ENCODE data around the gene TTC39B. TPM values are rescaled to one million over a fixed set of nuclear protein-coding genes. Genes with fewer than 3 reads are reported as not detected.
"Not testable (repeated sequence)": the region's sequence is repeated elsewhere in the genome, so short reads cannot be mapped to it uniquely, and the experiment has no call there.

TTC39B gene
- 0.81 and 8.0 TPM in 2 replicates for total RNA-seq (2014; rRNA removed; shearing (Covaris generic); ENCODE audit: low replicate concordance)

DNA sequence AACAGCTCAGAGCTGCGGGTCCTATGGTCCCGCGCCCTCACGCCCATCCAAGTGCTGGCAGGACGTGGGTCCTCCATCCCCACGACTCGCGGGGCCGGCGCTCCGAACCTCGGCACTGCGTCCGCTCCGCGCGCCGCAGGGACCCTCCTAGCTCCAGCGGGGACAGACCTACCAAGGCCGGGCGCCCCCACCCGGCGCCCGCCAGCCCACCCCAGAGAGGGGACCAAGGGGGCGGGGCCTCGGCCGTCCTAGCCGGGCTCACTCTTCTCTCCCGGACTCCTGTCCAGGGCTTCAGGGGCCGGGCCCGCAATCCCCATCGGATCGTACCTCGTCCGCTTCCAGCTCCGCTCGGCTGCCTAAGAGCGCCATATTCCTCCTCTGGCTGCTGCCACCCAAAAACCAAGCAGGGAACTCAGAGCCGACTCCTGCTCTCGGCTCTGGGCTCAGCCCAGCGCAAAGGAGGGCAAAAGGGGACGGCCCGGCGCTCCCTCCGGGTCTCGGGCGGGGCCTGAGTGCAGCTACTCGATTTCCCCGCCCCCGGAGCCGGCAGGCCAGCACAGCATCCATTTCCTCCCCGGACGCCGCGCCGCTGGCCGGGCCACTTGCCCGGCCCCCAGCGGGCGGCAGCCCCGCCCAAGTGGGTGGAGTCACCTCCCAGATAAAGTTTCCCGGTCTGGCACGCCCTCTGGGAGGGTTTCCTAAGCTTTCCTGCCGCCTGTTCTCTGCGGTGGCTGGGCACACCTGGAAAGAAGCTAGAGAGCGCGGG, at the start of gene TTC39B:
Gene TTC39B, minus strand, starts transcription at position 460 of the 766 bp plus-strand sequence. Its CDS starts 91 bp downstream, at position 369.
- DNase-seq (ENCODE audit: low read depth): peak; percentile 91
- in situ Hi-C loops (cut with HindIII; ENCODE audit: low pct_unique_long_range_greater_than_20kb, low sequenced_read_pairs): no loop called here

DNA sequence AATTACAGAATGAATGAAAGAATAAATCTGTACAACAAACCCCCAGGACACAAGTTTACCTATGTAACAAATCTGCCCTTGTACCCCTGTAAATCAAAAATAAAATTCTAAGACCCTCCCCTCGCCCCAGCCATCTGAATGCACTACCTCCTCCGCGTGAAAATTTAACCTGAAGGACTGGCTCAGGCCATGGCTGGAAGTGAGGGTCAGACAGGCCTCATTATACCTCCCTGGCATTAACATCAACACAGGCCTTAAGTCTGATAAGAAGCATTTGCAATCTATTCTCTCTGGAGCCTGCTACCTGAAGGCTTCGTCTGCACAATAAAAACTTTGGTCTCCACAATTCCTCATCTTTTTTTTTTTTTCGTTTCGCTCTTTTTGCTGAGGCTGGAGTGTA, 48.7 kb upstream of the TTC39B start:
- in situ Hi-C loops (cut with HindIII; ENCODE audit: low pct_unique_long_range_greater_than_20kb, low sequenced_read_pairs): no loop called here
- DNase-seq (ENCODE audit: low read depth): no peak

DNA sequence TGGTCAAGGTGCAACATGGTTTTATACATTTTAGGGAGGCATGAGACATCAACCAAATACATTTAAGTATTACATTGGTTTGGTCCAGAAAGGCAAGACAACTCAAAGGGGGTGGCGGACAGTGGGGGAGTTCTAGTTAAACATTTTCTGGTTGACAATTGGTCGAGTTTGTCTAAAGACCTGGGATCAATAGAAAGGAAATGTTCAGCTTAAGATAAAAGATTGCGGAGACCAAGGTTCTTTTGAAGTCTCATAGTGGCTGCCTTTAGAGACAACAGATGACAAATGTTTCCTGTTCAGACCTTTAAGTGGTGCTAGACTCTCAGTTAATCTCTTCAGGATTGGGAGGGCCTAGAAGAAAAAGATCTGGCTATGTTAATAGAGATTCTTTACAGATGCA, 47.7 kb upstream of the TTC39B start:
- in situ Hi-C loops (cut with HindIII; ENCODE audit: low pct_unique_long_range_greater_than_20kb, low sequenced_read_pairs): no loop called here
- DNase-seq (ENCODE audit: low read depth): no peak

DNA sequence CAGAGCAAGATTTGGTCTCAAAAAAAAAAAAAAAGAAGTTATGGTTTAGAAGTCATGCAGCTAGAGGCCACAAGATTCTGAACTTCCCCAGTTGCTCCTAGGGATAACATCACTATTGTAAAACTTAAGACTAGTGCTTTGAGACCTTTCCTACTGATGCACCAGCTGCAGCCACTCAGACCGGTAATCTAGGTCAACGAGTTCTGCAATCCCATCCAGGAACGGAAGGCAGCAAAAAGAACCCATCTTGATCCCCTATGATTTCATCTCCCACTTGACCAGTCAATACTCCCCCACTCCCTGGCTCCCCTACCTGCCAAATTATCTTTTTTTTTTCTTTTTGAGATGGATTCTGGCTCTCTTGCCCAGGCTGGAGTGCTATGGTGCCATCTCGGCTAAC, 46.9 kb upstream of the TTC39B start:
- no peak for DNase-seq (ENCODE audit: low read depth)
- in situ Hi-C loops (cut with HindIII; ENCODE audit: low pct_unique_long_range_greater_than_20kb, low sequenced_read_pairs): no loop called here

DNA sequence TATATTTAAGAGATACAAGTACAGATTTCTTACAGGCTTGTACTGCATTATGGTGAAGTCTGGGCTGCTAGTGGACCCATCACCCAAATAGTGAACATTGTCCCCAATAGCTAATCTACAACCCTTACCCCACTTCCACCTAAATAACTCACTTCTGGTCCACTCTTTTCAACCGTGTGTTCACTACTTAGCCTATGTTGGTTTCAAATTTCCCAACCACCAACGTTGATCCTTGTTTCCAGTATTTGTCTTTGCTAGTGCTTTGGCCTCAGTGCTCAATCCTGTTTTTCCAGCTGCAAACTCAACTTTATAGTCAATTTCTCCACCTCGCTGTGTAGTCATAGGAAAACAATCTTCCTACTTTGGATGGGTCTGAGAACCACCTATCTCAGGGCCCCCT, 45.3 kb upstream of the TTC39B start:
- no peak for DNase-seq (ENCODE audit: low read depth)
- in situ Hi-C loops (cut with HindIII; ENCODE audit: low pct_unique_long_range_greater_than_20kb, low sequenced_read_pairs): no loop called here

DNA sequence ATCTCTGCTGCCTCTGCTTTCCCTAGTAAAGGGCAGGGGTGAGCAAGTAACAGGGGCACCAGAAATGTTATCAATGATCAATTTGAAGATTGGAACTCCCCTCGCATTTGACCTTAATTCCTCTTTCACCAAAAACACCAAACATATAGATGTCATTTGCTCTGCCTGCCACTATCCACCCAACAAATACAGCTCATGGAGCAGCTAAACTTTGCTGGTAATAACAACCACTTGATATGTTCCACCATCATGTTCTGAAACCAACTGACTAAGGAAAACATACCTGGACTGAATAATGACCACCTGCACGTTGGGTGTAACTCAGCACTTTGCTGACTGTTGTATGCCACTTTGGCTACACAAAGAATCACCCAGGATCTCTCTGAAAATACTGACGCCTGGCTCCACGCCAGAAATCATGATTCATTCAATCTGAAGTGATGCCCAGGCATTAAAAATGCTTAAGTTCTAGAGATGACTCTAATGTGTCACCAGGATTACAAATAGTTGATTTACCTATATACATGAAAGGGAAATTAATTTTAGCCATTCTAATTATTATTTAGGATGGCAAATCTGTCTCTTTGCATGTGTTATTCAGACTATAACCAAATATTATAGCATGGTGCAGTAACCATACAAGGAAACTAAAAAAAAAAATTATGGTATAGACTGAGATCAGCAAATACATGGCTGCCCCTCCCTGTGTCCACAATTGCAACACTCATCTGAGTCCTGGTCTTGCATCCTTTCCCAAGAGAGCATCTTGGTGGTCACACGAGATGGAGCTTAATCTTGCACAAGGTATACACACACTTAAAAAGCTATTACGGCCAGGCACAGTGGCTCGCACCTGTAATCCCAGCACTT, 43.1 kb upstream of the TTC39B start:
- DNase-seq (ENCODE audit: low read depth): peak; percentile 26
- in situ Hi-C loops (cut with HindIII; ENCODE audit: low pct_unique_long_range_greater_than_20kb, low sequenced_read_pairs): no loop called here

DNA sequence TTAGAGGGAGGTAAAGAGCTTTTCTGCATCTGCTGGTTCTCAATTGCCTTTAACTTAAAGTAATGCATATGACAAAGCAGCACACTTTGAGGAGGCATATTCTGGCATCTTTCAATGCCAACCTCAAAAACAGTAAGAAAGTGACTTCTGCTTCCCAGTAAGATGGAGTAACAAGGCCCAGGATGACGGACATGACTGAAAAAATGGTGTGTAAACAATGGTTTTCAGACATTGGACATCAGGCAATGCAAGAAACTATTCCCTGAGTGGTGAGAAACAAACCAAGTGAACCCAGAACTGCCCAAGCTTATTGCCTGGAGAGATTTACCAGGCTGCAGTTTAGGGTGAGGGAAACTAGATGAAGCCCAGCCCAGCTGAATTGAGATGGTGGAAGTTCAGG, 39.8 kb upstream of the TTC39B start:
- DNase-seq (ENCODE audit: low read depth): no peak
- in situ Hi-C loops (cut with HindIII; ENCODE audit: low pct_unique_long_range_greater_than_20kb, low sequenced_read_pairs): no loop called here

DNA sequence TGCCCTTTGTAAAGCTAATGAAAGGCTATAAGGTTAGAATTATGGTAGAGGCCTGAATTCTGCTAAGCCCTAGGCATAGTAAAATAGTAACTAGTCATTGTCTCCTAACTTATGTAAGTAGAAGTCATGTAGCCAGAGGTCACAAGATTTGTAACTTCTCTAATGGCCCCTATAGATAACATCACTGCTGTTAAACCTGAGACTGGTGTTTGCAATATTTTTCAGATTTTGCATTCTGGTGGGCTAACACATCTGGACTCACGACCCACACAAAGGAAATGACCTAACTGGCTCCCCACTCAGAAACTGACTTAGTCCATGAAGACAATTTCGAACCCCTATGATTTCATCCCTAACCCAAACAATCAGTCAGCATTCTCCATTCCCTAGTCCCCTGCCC, 37.2 kb upstream of the TTC39B start:
- in situ Hi-C loops (cut with HindIII; ENCODE audit: low pct_unique_long_range_greater_than_20kb, low sequenced_read_pairs): no loop called here

DNA sequence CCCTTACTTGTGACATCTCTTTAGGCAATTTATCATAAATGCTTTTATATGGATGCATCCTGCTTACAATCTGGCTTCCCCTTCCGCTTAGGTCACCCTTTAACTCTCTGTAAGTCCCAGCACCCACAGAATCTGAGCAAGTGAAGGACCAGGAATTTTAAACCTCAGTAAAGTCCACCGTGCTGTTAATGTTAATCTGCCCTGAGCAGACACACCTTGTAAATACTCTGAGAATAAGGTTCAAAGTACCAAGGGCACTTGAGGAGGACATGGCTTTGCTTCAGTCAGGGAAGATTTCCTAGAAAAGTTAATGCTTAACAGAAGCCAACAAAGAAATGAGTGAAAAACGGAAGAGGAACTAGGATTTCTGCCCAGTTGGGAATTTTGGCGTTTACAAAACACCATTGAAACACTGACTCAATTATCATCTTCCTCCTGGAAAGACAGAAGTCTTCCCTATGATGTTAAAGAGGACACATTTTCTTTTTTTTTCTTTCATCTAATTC, 26.4 kb upstream of the TTC39B start:
- in situ Hi-C loops (cut with HindIII; ENCODE audit: low pct_unique_long_range_greater_than_20kb, low sequenced_read_pairs): no loop called here
- no peak for DNase-seq (ENCODE audit: low read depth)

More for the DNA sequence above, 37.2 kb upstream of the TTC39B start:
- no peak for DNase-seq (ENCODE audit: low read depth)

DNA sequence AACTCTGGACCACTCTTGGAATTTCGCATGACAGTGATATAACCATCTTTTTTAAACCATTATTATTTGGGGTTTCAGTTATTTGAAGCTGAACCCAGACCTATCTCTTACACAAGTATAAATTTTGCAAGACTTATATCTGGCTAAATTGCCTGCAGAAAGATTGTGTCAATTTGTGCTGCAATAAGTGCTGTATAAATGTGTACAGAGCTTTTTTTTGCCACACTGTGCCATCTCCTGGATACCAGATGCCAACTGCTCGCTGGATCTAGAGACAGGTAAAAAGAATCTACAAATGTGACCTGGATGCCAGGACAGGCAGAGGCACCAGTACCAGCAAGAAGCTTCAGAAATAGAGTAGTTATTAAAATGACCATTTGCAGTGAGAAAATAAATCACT, 25.9 kb upstream of the TTC39B start:
- in situ Hi-C loops (cut with HindIII; ENCODE audit: low pct_unique_long_range_greater_than_20kb, low sequenced_read_pairs): no loop called here
- no peak for DNase-seq (ENCODE audit: low read depth)

DNA sequence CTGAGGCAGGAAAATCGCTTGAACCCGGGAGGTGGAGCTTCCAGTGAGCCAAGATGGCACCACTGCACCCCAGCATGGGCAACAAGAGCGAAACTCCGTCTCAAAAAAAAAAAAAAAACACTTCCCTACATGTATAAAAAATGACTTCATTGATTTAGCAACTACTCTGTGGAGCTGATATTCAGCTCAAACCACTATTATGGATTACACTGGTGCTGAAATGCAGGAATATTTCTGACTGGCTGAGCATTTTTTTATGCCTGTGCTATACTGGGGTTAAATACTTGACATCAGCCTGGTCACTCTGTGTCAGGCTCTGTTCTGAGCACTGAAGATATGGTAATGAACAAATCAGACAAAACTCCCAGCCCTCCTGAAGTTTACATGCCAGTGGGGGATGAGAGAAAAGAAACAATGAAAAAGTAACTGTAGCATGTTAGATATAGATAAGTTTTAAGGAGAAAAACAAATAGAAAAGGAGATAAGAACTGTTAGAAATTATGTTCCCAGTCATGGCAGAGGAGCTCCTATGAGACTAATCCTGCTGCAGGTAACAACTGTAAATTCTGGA, 22.6 kb upstream of the TTC39B start:
- in situ Hi-C loops (cut with HindIII; ENCODE audit: low pct_unique_long_range_greater_than_20kb, low sequenced_read_pairs): no loop called here
- no peak for DNase-seq (ENCODE audit: low read depth)

DNA sequence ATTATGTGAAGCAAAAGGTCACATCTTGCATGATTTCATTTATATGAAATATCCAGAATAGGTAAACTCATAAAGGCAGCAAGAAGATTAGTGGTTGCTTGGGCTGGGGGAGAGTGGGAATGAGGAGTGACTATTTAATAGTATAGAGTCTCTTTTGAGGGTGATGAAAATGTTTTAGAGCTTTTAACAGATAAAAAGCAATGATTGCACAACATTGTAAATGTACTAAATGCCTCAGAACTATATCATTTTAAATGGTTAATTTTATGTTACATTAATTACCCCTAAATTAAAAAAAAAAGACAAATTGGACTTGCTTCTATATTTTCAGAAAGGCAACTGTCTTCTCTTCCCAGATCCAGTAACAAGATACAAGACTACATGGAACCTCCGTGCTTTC, 21.9 kb upstream of the TTC39B start:
- in situ Hi-C loops (cut with HindIII; ENCODE audit: low pct_unique_long_range_greater_than_20kb, low sequenced_read_pairs): no loop called here
- no peak for DNase-seq (ENCODE audit: low read depth)

DNA sequence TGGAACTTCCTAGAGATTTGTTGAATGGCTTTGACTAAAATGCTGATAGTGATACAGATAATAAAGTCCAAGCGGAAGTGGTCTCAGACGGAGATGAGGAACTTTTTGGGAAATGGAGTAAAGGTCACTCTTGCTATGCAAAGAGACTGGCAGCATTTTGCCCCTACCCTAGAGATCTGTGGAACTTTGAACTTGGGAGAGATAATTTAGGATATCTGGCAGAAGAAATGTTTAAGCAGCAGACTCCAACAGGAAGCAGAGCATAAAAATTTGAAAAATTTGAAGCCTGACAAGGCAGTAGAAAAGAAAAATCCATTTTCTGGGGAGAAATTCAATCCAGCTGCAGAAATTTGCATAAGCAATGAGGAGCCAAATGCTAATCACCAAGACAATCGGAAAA, 15.7 kb upstream of the TTC39B start:
- DNase-seq (ENCODE audit: low read depth); in situ Hi-C loops (cut with HindIII; ENCODE audit: low pct_unique_long_range_greater_than_20kb, low sequenced_read_pairs): not testable (repeated sequence)

DNA sequence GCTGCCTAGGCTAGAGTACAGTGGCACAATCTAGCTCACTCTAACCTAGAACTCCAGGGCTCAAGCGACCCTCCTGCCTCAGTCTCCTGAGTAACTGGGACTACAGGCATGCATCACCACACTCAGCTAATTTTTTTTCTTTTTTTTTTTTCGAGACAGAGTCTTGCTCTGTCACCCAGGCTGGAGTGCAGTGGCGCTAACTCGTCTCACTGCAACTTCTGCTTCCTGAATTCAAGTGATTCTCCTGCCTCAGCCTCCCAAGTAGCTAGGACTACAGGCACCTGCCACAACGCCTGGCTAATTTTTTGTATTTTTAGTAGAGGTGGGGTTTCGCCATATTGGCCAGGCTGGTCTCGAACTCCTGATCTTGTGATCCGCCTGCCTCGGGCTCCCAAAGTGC, 12.6 kb upstream of the TTC39B start:
- in situ Hi-C loops (cut with HindIII; ENCODE audit: low pct_unique_long_range_greater_than_20kb, low sequenced_read_pairs); DNase-seq (ENCODE audit: low read depth): not testable (repeated sequence)

DNA sequence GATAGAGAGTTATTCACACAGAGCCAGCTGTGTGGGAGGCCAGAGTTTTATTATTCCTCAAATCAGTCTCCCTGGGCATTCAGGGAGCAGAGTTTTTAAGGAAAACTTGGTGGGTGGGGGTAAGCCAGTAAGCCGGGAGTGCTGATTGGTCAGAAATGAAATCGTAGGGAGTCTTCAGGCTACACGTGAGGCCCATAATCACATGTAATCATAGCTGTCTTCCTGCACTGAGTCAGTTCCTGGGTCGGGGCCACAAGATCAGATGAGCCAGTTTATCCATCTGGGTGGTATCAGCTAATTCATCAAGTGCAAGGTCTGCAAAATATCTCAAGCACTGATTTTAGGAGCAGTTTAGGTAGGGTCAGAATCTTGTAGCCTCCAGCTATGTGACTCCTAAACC, 10.8 kb upstream of the TTC39B start:
- no peak for DNase-seq (ENCODE audit: low read depth)
- in situ Hi-C loops (cut with HindIII; ENCODE audit: low pct_unique_long_range_greater_than_20kb, low sequenced_read_pairs): no loop called here

DNA sequence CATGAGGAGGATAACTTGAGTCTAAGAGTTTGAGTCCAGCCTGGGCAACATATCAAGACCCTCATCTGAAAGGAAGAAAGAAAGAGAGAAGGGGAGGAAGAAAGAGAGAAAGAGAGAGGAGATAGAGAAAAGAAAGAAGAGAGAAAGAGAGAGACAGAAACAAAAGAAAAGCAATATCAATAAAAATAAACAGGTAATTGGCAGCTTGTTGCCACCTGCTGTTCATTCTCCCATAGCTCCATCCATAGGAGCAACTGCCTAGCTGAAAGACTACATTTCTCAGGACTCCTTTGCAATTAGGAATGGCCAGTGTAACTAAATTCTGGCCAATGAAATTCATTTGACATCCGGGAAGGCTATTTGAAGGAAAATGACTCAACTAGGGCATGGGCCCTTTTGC, 4.6 kb upstream of the TTC39B start:
- in situ Hi-C loops (cut with HindIII; ENCODE audit: low pct_unique_long_range_greater_than_20kb, low sequenced_read_pairs): no loop called here
- DNase-seq (ENCODE audit: low read depth): no peak

DNA sequence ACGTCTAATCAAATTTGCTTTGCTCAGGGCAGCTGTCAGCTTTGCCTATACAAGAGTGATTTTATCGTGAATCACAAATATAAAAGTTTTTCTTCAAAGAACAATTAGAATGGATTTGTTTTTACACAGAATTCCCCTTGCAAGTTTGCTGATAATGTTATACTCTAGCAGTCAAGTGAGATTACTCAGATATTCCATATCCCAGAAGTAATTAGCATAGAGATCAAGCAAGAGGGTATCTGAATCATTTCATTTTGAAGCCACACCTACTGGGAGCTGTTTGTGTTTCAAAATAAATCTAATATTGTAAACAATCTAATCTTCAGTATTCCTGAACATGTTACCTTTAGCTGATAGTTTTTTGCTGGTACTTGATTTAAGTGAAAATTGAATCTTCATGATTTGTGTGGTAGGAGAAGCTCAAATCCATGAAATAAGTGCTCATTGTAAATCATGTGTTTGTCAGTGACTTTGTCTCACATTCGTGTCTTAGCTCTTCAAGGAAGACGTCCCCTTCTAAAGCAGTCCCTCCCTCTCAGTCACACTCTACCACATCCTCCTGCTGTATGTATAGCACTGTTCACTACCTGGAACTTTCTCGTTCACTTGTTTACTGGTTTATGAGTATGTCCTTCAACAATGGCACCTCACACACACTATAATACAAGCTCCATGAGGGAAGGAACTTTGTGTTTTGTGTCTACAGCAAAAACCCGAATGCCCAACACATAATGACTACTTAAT, 3.3 kb upstream of the TTC39B start:
- in situ Hi-C loops (cut with HindIII; ENCODE audit: low pct_unique_long_range_greater_than_20kb, low sequenced_read_pairs): no loop called here
- DNase-seq (ENCODE audit: low read depth): no peak

DNA sequence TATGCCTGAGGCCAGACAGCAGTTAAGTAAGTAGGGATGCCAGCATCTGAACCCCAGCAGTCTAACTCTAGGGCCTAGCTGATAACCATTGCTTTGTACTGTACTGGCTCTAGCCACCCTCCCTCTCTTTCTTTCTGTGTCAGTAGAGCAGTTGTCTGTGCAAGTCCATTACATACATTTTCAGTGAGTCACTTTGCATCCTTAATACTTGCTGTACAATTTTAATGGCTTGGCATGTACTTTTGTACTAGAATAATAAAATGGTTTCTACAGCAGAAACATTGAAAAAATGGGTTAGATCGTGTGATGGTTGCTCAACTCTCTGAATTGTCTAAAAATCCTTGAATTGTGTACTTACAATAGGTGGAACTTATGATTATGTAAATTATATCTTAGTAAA, 1.5 kb upstream of the TTC39B start:
- in situ Hi-C loops (cut with HindIII; ENCODE audit: low pct_unique_long_range_greater_than_20kb, low sequenced_read_pairs): no loop called here

More for the DNA sequence above, 1.5 kb upstream of the TTC39B start:
- DNase-seq (ENCODE audit: low read depth): no peak
